ENCODE results near the gene CTNNA2.

GRCh38 chr2:79844011-79844410 is 331.2 kb downstream of the CTNNA2 start:
- TF ChIP-seq CTCF (IDR thresholded peaks at IDR 0.05; ENCODE audit: low read depth, low read length) (no peak), EZH2phosphoT487 (IDR thresholded peaks at IDR 0.05; ENCODE audit: low read depth) (no peak)

All from OCI-LY3 (cell line).